Osteoblast (primary cell): ENCODE results near the gene TSEN54. TPM values are rescaled to one million over a fixed set of nuclear protein-coding genes. Genes with fewer than 3 reads are reported as not detected.
A peak's percentile ranks its signal among the peaks of the same experiment; 100 is the strongest.

Experiments used
- DNase-seq: peaks from one replicate; pipeline ENCODE4 v3.0.0; 2011; ENCODE audit warnings: low spot score, mixed read lengths; ENCODE audit not compliant: insufficient read length; ENCODE audit errors: missing footprints
- H2AFZ ChIP-seq: 2 replicates; pipeline ENCODE4 v1.6.0; 2011; ENCODE audit warnings: mild to moderate bottlenecking, low read length
- H3K27ac ChIP-seq: 2 replicates; pipeline ENCODE4 v1.5.1; 2011; ENCODE audit warnings: mild to moderate bottlenecking, low read depth, low read length, moderate library complexity
- H3K27me3 ChIP-seq: 2 replicates; pipeline ENCODE4 v1.6.0; 2012; ENCODE audit warnings: mild to moderate bottlenecking, control low read depth, inconsistent platforms, low read length, moderate library complexity; ENCODE audit not compliant: insufficient read depth
- H3K36me3 ChIP-seq: 2 replicates; pipeline ENCODE4 v1.5.1; 2011; ENCODE audit warnings: mild to moderate bottlenecking, low read length, control low read depth, moderate library complexity; ENCODE audit not compliant: insufficient read depth
- H3K4me1 ChIP-seq: 2 replicates; pipeline ENCODE4 v1.5.1; 2011; ENCODE audit warnings: mild to moderate bottlenecking, low read length, control low read depth, moderate library complexity; ENCODE audit not compliant: insufficient read depth
- H3K4me2 ChIP-seq: 2 replicates; pipeline ENCODE4 v1.6.0; 2011; ENCODE audit warnings: mild to moderate bottlenecking, low read length; ENCODE audit not compliant: insufficient read depth
- H3K4me3 ChIP-seq: fragments of 200-600 bp; sonication (generic); 3 replicates; pipeline ENCODE4 v1.5.1; 2012; ENCODE audit warnings: mild to moderate bottlenecking, low read length, inconsistent platforms; ENCODE audit not compliant: insufficient read depth
- H3K79me2 ChIP-seq: 2 replicates; pipeline ENCODE4 v1.6.0; 2012; ENCODE audit warnings: mild to moderate bottlenecking, low read length, control low read depth, inconsistent platforms; ENCODE audit not compliant: insufficient read depth
- H3K9me3 ChIP-seq: 2 replicates; pipeline ENCODE4 v1.5.1; 2011; ENCODE audit warnings: low read depth, low read length, control low read depth
- H4K20me1 ChIP-seq: 2 replicates; pipeline ENCODE4 v1.6.0; 2012; ENCODE audit warnings: mild to moderate bottlenecking, low read length, control low read depth; ENCODE audit not compliant: insufficient read depth
- CTCF ChIP-seq: IDR thresholded peaks from 2 replicates; pipeline ENCODE4 v1.5.1; 2011; ENCODE audit warnings: mild to moderate bottlenecking, low read depth, low read length, moderate library complexity; ENCODE audit errors: extremely low read depth
- total RNA-seq: library from RNA; depleted of rRNA; stranded (reverse); fragments of >200 nt; gene quantifications from 2 replicates; pipeline ENCODE4 v1.2.3, GENCODE V29; 2012

Gene TSEN54
- total RNA-seq, 1 donor = 10.9 TPM

- Histone ChIP-seq H3K27ac (no peak overlapping the region), H3K79me2 (no peaks in the 10 kb centered on the region), H3K9me3 (no peaks in the 10 kb centered on the region), H3K4me2 (no peak overlapping the region), H2AFZ (no peak overlapping the region), H3K4me3 (no peak overlapping the region), H3K27me3 (peaks cover 12% of the 10 kb centered on the region), H4K20me1 (no peaks in the 10 kb centered on the region), H3K4me1 (no peaks in the 10 kb centered on the region), H3K36me3 (no peaks in the 10 kb centered on the region)
- peak; percentile 82 for DNase-seq
- no peak for TF ChIP-seq CTCF
These were observed 14.8 kb downstream of the TSEN54 start for GRCh38 chr17:75530837-75531720.

- H3K4me3 ChIP-seq = no peak overlapping the region
- no peaks in the 10 kb centered on the region for H3K36me3 ChIP-seq
- no peak overlapping the region for H2AFZ ChIP-seq
- H3K9me3 ChIP-seq = no peaks in the 10 kb centered on the region
- no peaks in the 10 kb centered on the region for H4K20me1 ChIP-seq
- H3K27ac ChIP-seq = no peak overlapping the region
- no peaks in the 10 kb centered on the region for H3K4me1 ChIP-seq
- no peak overlapping the region for H3K4me2 ChIP-seq
- H3K27me3 ChIP-seq = peaks cover 6% of the 10 kb centered on the region
- no peak for DNase-seq
- TF ChIP-seq CTCF = no peak
- no peaks in the 10 kb centered on the region for H3K79me2 ChIP-seq
These were observed 15.4 kb downstream of the TSEN54 start for GRCh38 chr17:75531721-75532072.

- no peak for TF ChIP-seq CTCF
These were observed 18.8 kb downstream of the TSEN54 start for GRCh38 chr17:75535119-75535537.

GRCh38 chr17:75535871-75536270 is 19.5 kb downstream of the TSEN54 start:
- Histone ChIP-seq H3K9me3 (no peaks in the 10 kb centered on the region), H3K4me1 (no peaks in the 10 kb centered on the region), H3K27me3 (peaks cover 3% of the 10 kb centered on the region), H3K36me3 (no peaks in the 10 kb centered on the region), H4K20me1 (no peaks in the 10 kb centered on the region), H2AFZ (no peak overlapping the region), H3K79me2 (no peaks in the 10 kb centered on the region), H3K27ac (no peak overlapping the region), H3K4me2 (no peak overlapping the region), H3K4me3 (no peak overlapping the region)
- DNase-seq = no peak
- no peak for TF ChIP-seq CTCF

More at GRCh38 chr17:75535119-75535537, 18.8 kb downstream of the TSEN54 start:
- Histone ChIP-seq H3K4me2 (no peak overlapping the region), H4K20me1 (no peaks in the 10 kb centered on the region), H3K36me3 (no peaks in the 10 kb centered on the region), H3K27me3 (peaks cover 3% of the 10 kb centered on the region), H2AFZ (no peak overlapping the region), H3K4me3 (no peak overlapping the region), H3K27ac (no peak overlapping the region), H3K79me2 (no peaks in the 10 kb centered on the region), H3K4me1 (no peaks in the 10 kb centered on the region), H3K9me3 (no peaks in the 10 kb centered on the region)
- no peak for DNase-seq
